ENCODE results near the gene IFITM10.

The IFITM10 gene

GRCh38 chr11:1734641-1735081 is 15.7 kb downstream of the IFITM10 start (continued):
- TF ChIP-seq ZNF211 (tag by site-specific recombination; IDR thresholded peaks at IDR 0.05; ENCODE audit: low read depth) (no peak), ZNF26 (tag by site-specific recombination; IDR thresholded peaks at IDR 0.05) (no peak), SP7 (tag by site-specific recombination; IDR thresholded peaks at IDR 0.05) (no peak)

- no peaks in the 10 kb centered on the region for H3K36me3 ChIP-seq (ENCODE audit: control insufficient read depth in 2 of 2, insufficient read depth in 1 of 2, low read length in 2 of 2)
- H3K9me3 ChIP-seq (ENCODE audit: control insufficient read depth, insufficient read depth, low read depth, low read length): no peaks in the 10 kb centered on the region
- no peak for TF ChIP-seq ZNF223 (tag by site-specific recombination; IDR thresholded peaks at IDR 0.05)
- TF ChIP-seq ZNF549 (tag by site-specific recombination; IDR thresholded peaks at IDR 0.05): no peak
- no peak for TF ChIP-seq MZF1 (tag by site-specific recombination; IDR thresholded peaks at IDR 0.05; ENCODE audit: borderline replicate concordance)
- no peak for TF ChIP-seq ZBTB21 (tag by site-specific recombination; IDR thresholded peaks at IDR 0.05)
- no peak for TF ChIP-seq ZNF610 (tag by site-specific recombination; IDR thresholded peaks at IDR 0.05; ENCODE audit: borderline replicate concordance)
- no peak for TF ChIP-seq YY2 (tag by site-specific recombination; IDR thresholded peaks at IDR 0.05)
- H3K27ac ChIP-seq (ENCODE audit: extremely low read depth, low read depth, low read length): no peak overlapping the region
- POLR2A ChIA-PET: no interaction called here
- CTCF ChIA-PET: no interaction called here
- H3K4me3 ChIP-seq (ENCODE audit: low read depth, low read length): no peak overlapping the region
- no peaks in the 10 kb centered on the region for H3K4me1 ChIP-seq (ENCODE audit: control insufficient read depth, insufficient read depth, low read length)
These were observed 16.4 kb downstream of the IFITM10 start for GRCh38 chr11:1733716-1734640.

- H3K4me1 ChIP-seq (ENCODE audit: control insufficient read depth, insufficient read depth, low read length): no peaks in the 10 kb centered on the region
- no peak overlapping the region for H3K27ac ChIP-seq (ENCODE audit: extremely low read depth, low read depth, low read length)
- POLR2A ChIA-PET: no interaction called here
These were observed 17.2 kb downstream of the IFITM10 start for GRCh38 chr11:1733009-1733715.

More at GRCh38 chr11:1733009-1733715, 17.2 kb downstream of the IFITM10 start:
- Histone ChIP-seq H3K36me3 (ENCODE audit: control insufficient read depth in 2 of 2, insufficient read depth in 1 of 2, low read length in 2 of 2) (no peaks in the 10 kb centered on the region), H3K9me3 (ENCODE audit: control insufficient read depth, insufficient read depth, low read depth, low read length) (no peaks in the 10 kb centered on the region), H3K4me3 (ENCODE audit: low read depth, low read length) (no peak overlapping the region)
- CTCF ChIA-PET: no interaction called here
- TF ChIP-seq ZNF146 (tag by site-specific recombination; IDR thresholded peaks at IDR 0.05) (no peak), PRDM10 (tag by site-specific recombination; IDR thresholded peaks at IDR 0.05) (no peak), SP2 (tag by site-specific recombination; IDR thresholded peaks at IDR 0.05) (no peak), SP7 (tag by site-specific recombination; IDR thresholded peaks at IDR 0.05) (no peak), ZNF10 (tag by site-specific recombination; IDR thresholded peaks at IDR 0.05) (no peak), REPIN1 (tag by site-specific recombination; IDR thresholded peaks at IDR 0.05; ENCODE audit: low read depth) (no peak)

Data from HEK293 (cell line).